Measurements from ENCODE around the gene GALNT14.

DNA sequence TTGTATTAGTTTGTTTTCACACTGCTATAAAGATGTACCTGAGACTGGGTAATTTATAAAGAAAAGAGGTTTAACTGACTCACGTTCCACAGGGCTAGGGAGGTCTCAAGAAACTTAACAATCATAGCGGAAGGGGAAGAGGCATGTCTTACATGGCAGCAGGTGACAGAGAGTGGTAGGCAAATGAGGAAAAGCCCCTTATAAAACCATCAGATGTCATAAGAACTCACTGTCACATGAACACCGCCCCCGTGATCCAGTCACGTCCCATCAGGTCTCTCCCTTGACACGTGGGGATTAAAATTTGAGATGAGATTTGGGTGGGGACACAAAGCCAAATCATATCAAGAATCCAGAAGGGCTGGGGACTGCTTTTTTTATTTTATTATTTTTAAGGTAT, 120.0 kb downstream of the GALNT14 start:
- TF ChIP-seq, protein P1, sequence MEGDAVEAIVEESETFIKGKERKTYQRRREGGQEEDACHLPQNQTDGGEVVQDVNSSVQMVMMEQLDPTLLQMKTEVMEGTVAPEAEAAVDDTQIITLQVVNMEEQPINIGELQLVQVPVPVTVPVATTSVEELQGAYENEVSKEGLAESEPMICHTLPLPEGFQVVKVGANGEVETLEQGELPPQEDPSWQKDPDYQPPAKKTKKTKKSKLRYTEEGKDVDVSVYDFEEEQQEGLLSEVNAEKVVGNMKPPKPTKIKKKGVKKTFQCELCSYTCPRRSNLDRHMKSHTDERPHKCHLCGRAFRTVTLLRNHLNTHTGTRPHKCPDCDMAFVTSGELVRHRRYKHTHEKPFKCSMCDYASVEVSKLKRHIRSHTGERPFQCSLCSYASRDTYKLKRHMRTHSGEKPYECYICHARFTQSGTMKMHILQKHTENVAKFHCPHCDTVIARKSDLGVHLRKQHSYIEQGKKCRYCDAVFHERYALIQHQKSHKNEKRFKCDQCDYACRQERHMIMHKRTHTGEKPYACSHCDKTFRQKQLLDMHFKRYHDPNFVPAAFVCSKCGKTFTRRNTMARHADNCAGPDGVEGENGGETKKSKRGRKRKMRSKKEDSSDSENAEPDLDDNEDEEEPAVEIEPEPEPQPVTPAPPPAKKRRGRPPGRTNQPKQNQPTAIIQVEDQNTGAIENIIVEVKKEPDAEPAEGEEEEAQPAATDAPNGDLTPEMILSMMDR (IDR thresholded peaks at IDR 0.05) = no peak
- no peak for TF ChIP-seq POLR2A (IDR thresholded peaks at IDR 0.05)

Data from transverse colon (tissue), 3 donors.